HG03354 (cell line): ENCODE results near the gene CIPC.
A peak's percentile ranks its signal among the peaks of the same experiment; 100 is the strongest.

Source experiments
- ATAC-seq: cut with Tn5 transposase; IDR thresholded peaks from one replicate; pipeline ENCODE4 v1.9.1; 2021; ENCODE audit warnings: mild to moderate bottlenecking; ENCODE audit not compliant: unreplicated experiment, poor library complexity, severe bottlenecking

Gene CIPC

GRCh38 chr14:77068517-77069200 is 29.4 kb upstream of the CIPC start:
- ATAC-seq = no peak

- ATAC-seq = no peak
Measured at GRCh38 chr14:77069551-77069950, 28.5 kb upstream of the CIPC start.

GRCh38 chr14:77071938-77072388 is 26.1 kb upstream of the CIPC start:
- no peak for ATAC-seq

DNA sequence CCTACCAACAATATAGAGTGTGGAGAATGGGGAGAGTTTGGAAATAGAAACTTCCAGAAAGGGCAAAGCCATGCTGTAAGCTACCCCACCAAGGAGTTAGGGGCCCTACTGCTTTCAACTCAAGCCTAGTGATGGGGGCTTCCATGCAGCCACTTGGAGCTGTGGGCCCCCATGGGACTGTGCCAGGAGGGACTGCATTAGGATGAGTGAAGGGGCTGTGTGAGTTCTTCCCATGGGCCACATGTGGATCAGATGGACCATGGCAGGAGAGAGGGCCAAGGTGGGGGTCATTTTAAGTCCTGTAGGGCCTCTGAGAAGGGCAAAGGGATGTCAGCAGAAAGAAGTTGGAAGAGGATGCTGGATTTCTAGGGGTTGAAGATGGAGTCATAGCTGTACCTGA is 23.1 kb upstream of the CIPC start:
- ATAC-seq = no peak

- no peak for ATAC-seq
Measured at GRCh38 chr14:77076113-77076631, 21.9 kb upstream of the CIPC start.

- ATAC-seq = no peak
Measured at GRCh38 chr14:77077040-77077439, 21.0 kb upstream of the CIPC start.

DNA sequence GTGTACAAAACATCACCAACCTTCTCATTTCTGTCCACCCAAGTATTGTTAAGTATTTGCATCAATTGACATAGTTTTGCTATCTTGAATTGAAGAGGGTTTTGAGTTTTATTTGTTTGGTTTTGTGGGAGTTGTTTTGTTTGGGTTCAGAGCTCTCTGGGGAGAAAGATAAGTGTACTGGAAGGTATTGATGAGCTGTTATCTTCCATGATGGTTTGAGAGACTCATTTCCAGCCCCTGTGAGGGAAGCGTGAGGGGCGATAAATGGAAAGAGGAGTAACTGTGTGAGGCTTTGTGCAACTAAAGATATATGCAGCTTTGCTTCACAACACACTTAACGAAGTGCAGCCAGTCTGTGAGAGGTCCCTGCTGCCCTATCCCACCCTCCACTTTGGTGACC is 15.7 kb upstream of the CIPC start:
- no peak for ATAC-seq

DNA sequence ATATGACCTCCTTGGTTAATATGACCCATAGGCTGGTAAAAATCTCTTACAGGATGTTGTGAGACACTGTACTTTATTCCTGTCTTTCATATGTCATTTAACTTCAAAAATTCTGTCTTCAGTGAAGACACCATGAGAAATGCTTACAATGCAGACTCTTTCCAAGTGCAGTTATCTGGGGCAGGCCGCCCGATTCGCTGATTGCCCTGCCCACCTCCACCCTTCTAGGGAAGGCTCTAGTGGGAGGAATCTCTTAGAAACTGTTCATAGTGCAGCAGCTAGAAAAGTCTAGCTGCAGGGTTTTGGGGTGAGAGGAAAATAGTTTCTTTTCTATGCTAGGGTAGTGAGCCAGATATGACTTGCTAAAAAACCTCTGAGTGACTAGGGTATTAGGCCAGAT is 15.0 kb upstream of the CIPC start:
- no peak for ATAC-seq

DNA sequence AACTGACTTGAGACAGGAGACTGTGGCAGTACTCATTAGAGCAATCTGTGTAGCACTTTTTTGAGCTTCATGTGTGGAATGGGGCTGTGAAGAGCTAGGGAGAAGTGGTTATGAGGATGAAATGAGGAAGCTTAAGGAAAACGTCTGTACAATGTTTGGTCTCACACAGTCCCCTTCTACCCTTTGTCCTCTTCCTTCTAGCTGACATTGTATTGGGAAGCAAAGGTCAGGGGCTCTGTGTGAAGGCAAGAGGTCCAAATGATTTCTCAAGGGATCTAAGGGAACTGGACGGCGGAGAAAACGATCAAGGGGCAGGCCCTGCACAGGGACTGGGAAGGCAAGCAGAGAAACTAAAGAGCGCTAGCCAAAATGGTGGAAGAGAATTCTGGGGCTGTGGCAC is 13.1 kb upstream of the CIPC start:
- no peak for ATAC-seq

DNA sequence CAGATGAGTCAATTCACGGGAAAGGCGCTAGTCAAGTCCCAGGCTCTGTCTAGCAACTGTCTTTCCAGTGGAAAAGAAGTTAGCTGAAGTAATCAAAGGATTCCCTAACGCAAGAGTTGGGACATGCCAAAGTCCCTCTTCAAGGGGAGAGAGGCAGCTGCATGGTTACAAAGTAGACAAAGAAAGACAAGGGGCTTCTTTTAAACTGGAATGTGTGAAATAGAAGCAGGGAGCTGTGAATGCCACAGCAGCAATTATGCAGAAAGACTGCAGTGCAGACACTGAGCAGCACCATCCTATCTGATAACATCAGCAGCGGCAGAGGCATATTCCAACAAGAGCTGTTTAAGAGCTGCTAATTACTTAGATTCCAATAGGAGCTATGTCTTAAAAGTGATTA is 12.5 kb upstream of the CIPC start:
- ATAC-seq = no peak

DNA sequence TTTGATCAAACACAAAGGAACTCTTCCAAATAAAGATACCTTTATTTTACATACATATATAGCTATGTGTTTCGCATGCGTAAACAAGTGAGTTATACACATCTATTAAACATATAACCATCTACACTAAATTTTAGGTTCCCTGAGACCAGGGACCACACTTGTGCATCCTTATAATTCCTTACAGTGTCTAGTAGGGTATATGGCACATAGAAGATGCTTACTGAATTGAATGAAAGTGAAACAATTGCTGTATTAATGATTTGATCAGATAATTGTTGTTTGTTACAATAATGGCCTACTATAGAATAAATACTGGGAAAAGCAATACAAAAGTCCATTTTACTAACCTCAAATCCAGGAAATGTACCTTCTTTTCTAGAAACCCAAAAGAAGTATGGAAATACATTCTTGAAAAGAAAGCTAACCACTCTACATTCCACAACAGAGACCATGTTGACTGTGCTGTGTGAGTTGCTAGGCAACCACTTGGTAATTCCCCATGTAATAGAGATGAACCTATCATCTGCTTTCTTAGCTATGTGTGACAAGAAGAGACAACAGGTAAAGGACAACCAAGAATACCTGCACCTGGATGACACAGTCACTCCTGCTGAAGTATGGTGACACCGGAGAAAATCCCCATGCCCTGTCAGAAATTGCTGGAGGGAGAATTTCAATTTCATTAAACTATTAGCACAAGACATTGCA is 11.9 kb upstream of the CIPC start:
- peak; percentile 60 for ATAC-seq

GRCh38 chr14:77086951-77087350 is 11.1 kb upstream of the CIPC start:
- no peak for ATAC-seq

- no peak for ATAC-seq
Measured at GRCh38 chr14:77087631-77088030, 10.4 kb upstream of the CIPC start.

GRCh38 chr14:77088219-77088618 is 9.8 kb upstream of the CIPC start:
- ATAC-seq = no peak

DNA sequence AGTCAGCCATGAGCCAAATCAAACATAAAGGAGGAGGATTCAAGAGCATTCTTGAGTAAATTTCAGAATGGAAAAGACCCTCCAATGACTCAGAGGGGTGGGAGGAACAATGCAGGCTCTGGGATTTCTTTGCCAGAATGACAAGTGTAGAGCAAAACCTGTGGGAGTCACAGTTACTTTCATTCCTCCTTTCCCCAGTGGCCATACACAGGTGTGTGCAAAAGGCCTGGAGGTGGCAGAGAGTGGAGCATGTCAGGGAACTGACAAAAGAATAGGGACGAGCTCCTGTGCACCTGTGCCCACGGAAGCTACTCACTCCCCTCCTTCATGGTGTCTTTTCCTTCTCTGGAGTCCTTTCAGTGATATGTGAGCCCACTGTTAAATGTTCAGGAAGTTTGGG is 9.4 kb upstream of the CIPC start:
- ATAC-seq = no peak

DNA sequence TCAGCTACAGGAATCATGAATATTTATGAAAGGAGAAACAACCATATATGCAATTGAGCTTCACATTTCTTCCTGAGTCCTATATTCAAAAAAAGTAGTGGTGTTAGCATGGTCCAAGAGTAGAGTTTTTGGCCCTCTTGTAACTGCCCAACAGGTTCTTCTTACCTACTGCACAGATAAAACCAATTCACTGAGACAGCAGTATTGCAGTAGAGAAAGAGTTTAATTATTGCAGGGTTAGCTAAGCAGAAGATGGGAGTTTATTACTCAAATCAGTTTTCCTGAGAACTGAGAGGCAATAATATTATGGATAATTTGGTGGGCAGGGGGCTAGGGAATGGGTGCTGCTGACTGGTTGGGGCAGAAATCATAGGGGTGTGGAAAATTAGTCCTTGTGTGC is 6.5 kb upstream of the CIPC start:
- ATAC-seq = no peak

DNA sequence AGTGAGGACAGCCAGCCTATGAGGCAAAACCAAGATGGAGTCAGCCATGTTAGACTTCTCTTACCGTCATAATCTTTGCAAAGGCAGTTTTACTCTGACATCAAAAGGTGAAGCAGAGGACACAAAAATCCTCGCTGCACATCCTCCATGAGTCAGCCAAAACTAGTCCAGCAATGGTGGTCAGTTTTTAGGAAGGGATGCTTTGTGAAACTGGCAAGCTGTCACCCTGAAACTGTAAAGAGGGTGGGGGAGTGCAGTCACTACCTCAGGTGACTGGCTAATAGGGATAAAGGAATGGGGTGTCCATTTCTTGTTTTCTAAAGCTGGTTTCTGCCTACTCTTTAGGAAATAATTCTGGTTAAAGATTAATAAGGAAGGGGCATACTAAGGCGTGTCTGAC is 5.4 kb upstream of the CIPC start:
- no peak for ATAC-seq

DNA sequence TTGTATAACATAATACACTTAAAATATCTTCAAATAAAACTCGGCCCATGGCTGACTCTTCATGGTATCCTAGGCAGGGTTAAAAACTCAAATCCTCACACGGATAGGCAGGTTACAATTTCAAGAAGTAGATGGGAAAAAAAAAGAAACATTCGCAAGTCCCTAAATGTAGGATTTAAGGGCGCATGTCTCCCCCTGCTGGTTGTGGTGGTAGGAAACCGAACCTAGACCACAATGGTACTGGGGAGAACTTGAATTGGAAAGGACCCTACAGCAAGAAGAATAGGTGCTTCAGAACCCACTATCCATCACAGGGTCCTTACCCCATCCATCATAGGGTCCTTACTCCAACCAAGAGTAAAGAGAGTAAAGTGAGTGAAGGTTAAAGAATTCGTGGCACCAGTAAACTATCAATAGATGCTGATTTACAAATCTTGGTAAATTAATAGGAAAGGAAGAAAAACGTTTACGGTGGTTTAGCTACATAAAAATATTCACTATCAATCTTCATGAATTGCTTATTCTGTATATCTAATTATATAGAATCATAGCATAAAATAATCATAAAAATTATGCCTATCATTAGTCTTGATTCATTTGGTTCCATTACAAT is 3.3 kb upstream of the CIPC start:
- ATAC-seq = no peak

DNA sequence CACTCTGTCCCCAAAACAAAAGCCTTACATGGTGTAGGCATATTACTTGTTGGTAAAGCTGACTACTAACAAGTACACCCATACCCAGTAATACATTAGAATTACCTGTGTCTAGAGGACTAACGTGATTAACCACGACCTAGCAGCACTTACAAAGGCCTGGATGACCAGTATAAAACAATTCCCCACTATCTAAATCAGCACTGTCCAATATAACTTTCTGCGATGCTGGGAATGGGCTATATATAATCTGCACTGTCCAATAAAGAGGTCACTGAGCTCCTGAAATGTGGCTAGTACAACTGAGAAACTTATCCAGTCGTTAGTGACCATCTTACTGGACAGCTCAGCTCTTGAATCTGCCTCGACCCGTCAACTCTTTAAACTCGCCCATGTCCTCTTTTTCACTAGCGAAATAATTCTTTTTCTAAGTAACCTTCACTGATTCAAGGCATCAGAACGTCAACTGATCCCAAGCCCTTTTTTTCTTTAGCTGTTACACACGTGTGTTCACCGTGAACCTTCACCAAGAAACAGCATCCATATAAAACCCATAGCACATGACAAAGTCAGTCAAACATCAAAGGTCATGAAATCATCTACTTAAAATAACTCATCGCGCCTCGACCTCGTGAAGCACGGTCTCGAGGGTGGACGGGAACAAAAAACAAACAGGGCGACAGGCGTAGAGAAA is 905 bp upstream of the CIPC start:
- no peak for ATAC-seq
